GM10248 (cell line): ENCODE measurements around the gene STX8.
"Not testable (repeated sequence)": the region's sequence is repeated elsewhere in the genome, so short reads cannot be mapped to it uniquely, and the experiment has no call there.

Experiments
- CTCF ChIA-PET: fragments of 300-600 bp; sonication (Branson Sonifier 250); formaldehyde crosslinking; extraction: SDS; loops from one replicate; lab custom pipeline; 2021; ENCODE audit warnings: antibody characterized with exemption; lab: Yijun Ruan, JAX
- POLR2A ChIA-PET: fragments of 350-650 bp; sonication (Branson Sonifier 250); formaldehyde crosslinking; extraction: SDS; loops from one replicate; lab custom pipeline; 2020; ENCODE audit warnings: antibody characterized with exemption; lab: Yijun Ruan, JAX
- DNase-seq: peaks from one replicate; pipeline ENCODE4 v3.0.0; 2012; ENCODE audit errors: extremely low spot score
- CTCF ChIP-seq: IDR thresholded peaks from 2 replicates; pipeline ENCODE4 v1.5.1; 2012; ENCODE audit warnings: mild to moderate bottlenecking, low read depth; ENCODE audit errors: extremely low read depth, missing control alignments, control extremely low read depth

STX8 gene

GRCh38 chr17:9465210-9465921 is 110.3 kb downstream of the STX8 start:
- POLR2A ChIA-PET, result no interaction called here
- DNase-seq, result no peak
- no peak for TF ChIP-seq CTCF
- CTCF ChIA-PET, result no interaction called here

GRCh38 chr17:9457005-9457404 is 118.6 kb downstream of the STX8 start:
- TF ChIP-seq CTCF, result no peak
- CTCF ChIA-PET, result no interaction called here
- POLR2A ChIA-PET, result no interaction called here
- no peak for DNase-seq

GRCh38 chr17:9456330-9456729 is 119.3 kb downstream of the STX8 start:
- DNase-seq, result peak; percentile 37
- TF ChIP-seq CTCF, result no peak
- ChIA-PET POLR2A (no interaction called here), CTCF (no interaction called here)

GRCh38 chr17:9451934-9452333 is 123.7 kb downstream of the STX8 start:
- ChIA-PET POLR2A (no interaction called here), CTCF (interaction anchor here (1.4 kb wide), 1 partner anchor 16 kb away, joined by 4 read pairs; no protein-coding TSS in a partner anchor)
- TF ChIP-seq CTCF, result no peak
- no peak for DNase-seq

GRCh38 chr17:9447298-9447697 is 128.3 kb downstream of the STX8 start:
- POLR2A ChIA-PET, DNase-seq, CTCF ChIA-PET: not testable (repeated sequence)

- TF ChIP-seq CTCF, result no peak
- CTCF ChIA-PET, result no interaction called here
- DNase-seq, result no peak
These were observed 129.1 kb downstream of the STX8 start for GRCh38 chr17:9446528-9446927.

GRCh38 chr17:9445424-9445823 is 130.2 kb downstream of the STX8 start:
- DNase-seq, result no peak
- ChIA-PET POLR2A (no interaction called here), CTCF (interaction anchor here (0.8 to 1.4 kb wide), 2 partner anchors 16 to 24 kb away, joined by 3 to 4 read pairs; no protein-coding TSS in a partner anchor)
- no peak for TF ChIP-seq CTCF

More at GRCh38 chr17:9446528-9446927, 129.1 kb downstream of the STX8 start:
- POLR2A ChIA-PET, result no interaction called here
